Left hindlimb (tissue), 1 donor: Measurements from ENCODE around the gene FRYL.

Experiments
- DNase-seq: peaks from one replicate; pipeline ENCODE4 v3.0.0-alpha.2; 2018

The FRYL gene

GRCh38 chr4:48602763-48603162 lies 177.3 kb downstream of the FRYL start:
- DNase-seq: no peak

- DNase-seq: no peak
Measured at GRCh38 chr4:48602222-48602621, 177.9 kb downstream of the FRYL start.

GRCh38 chr4:48596336-48596735 lies 183.7 kb downstream of the FRYL start:
- no peak for DNase-seq

GRCh38 chr4:48594180-48594579 lies 185.9 kb downstream of the FRYL start:
- no peak for DNase-seq

- DNase-seq: no peak
Measured at GRCh38 chr4:48591372-48591771, 188.7 kb downstream of the FRYL start.

- no peak for DNase-seq
Measured at GRCh38 chr4:48590884-48591283, 189.2 kb downstream of the FRYL start.

- no peak for DNase-seq
Measured at GRCh38 chr4:48589098-48589445, 191.0 kb downstream of the FRYL start.

- DNase-seq: no peak
Measured at GRCh38 chr4:48588230-48589097, 191.6 kb downstream of the FRYL start.

GRCh38 chr4:48585401-48585800 lies 194.7 kb downstream of the FRYL start:
- DNase-seq: no peak

GRCh38 chr4:48578132-48578968 lies 201.7 kb downstream of the FRYL start:
- peak; percentile 43 for DNase-seq

GRCh38 chr4:48575964-48576363 lies 204.1 kb downstream of the FRYL start:
- DNase-seq: no peak

GRCh38 chr4:48571471-48571870 lies 208.6 kb downstream of the FRYL start:
- DNase-seq: no peak

GRCh38 chr4:48570646-48571220 lies 209.3 kb downstream of the FRYL start:
- no peak for DNase-seq

GRCh38 chr4:48566034-48566384 lies 214.1 kb downstream of the FRYL start:
- no peak for DNase-seq

- DNase-seq: no peak
Measured at GRCh38 chr4:48565362-48566033, 214.6 kb downstream of the FRYL start.

- DNase-seq: no peak
Measured at GRCh38 chr4:48564151-48564550, 215.9 kb downstream of the FRYL start.

- no peak for DNase-seq
Measured at GRCh38 chr4:48558819-48559218, 221.3 kb downstream of the FRYL start.

GRCh38 chr4:48558026-48558425 lies 222.1 kb downstream of the FRYL start:
- no peak for DNase-seq

- DNase-seq: no peak
Measured at GRCh38 chr4:48557478-48557877, 222.6 kb downstream of the FRYL start.

- DNase-seq: no peak
Measured at GRCh38 chr4:48556268-48556667, 223.8 kb downstream of the FRYL start.

- no peak for DNase-seq
Measured at GRCh38 chr4:48554606-48555005, 225.5 kb downstream of the FRYL start.

- no peak for DNase-seq
Measured at GRCh38 chr4:48553720-48554119, 226.4 kb downstream of the FRYL start.

GRCh38 chr4:48546336-48546735 lies 233.7 kb downstream of the FRYL start:
- DNase-seq: no peak
